H1 (cell line): ENCODE data around the gene TECPR2. TPM values are rescaled to one million over a fixed set of nuclear protein-coding genes. Genes with fewer than 3 reads are reported as not detected.

Experiments used
- CTCF ChIA-PET: fragments of 300-600 bp; sonication (Branson Sonifier 250); formaldehyde crosslinking; loops from one replicate; lab custom pipeline; 2021; ENCODE audit not compliant: partially characterized antibody; lab: Charles Lee
- POLR2A ChIA-PET: fragments of 300-600 bp; sonication (Branson Sonifier 250); formaldehyde crosslinking; loops from one replicate; lab custom pipeline; 2021; ENCODE audit warnings: inconsistent platforms; ENCODE audit not compliant: partially characterized antibody; lab: Charles Lee
- DNase-seq, 2 experiments: peaks; one replicate each; pipeline versions ENCODE4 v3.0.0 to v3.0.0-alpha.2; 2010 to 2022; ENCODE audit warnings: low spot score in 2 of 2, low read depth in 1 of 2, mixed read lengths in 1 of 2
- FAIRE-seq: peaks from 2 replicates; lab custom pipeline; 2011; peaks lifted over from hg19 to GRCh38; lab: Jason Lieb, UNC
- H2AFZ ChIP-seq: 2 replicates; pipeline ENCODE4 v1.8.1; 2012; ENCODE audit warnings: low read length, inconsistent platforms
- H2AK5ac ChIP-seq: 2 replicates; pipeline ENCODE4 v1.6.1; 2013; ENCODE audit warnings: low read depth, low read length
- H2BK120ac ChIP-seq: replicated peaks from 2 replicates; pipeline ENCODE3; 2013; ENCODE audit warnings: low read depth, low read length, inconsistent platforms
- H2BK12ac ChIP-seq: 2 replicates; pipeline ENCODE4 v1.6.1; 2013; ENCODE audit warnings: low read depth, low read length
- H2BK15ac ChIP-seq: 2 replicates; pipeline ENCODE4 v1.6.1; 2013; ENCODE audit warnings: low read length
- H2BK20ac ChIP-seq: 2 replicates; pipeline ENCODE4 v1.6.1; 2013; ENCODE audit warnings: low read length
- H2BK5ac ChIP-seq: 2 replicates; pipeline ENCODE4 v1.6.1; 2013; ENCODE audit warnings: low read depth, low read length
- H3K14ac ChIP-seq: 2 replicates; pipeline ENCODE4 v1.6.1; 2013; ENCODE audit warnings: inconsistent platforms; ENCODE audit not compliant: insufficient read length
- H3K18ac ChIP-seq: 2 replicates; pipeline ENCODE4 v1.6.1; 2013; ENCODE audit warnings: low read length; ENCODE audit errors: extremely low read depth
- H3K23ac ChIP-seq: 2 replicates; pipeline ENCODE4 v1.6.1; 2013; ENCODE audit warnings: inconsistent platforms; ENCODE audit not compliant: insufficient read length
- H3K23me2 ChIP-seq: 2 replicates; pipeline ENCODE4 v1.6.1; 2013; ENCODE audit warnings: low read depth, low read length
- H3K27ac ChIP-seq: 2 replicates; pipeline ENCODE4 v1.6.1; 2011; ENCODE audit warnings: low read depth, low read length, inconsistent platforms
- H3K27me3 ChIP-seq, 4 experiments: replicated peaks in 1 of 4; 1 replicate in 1 of 4; 2 replicates in 3 of 4; pipeline versions ENCODE4 v1.6.1 to v1.8.1; 2011 to 2013; ENCODE audit warnings: low read length in 3 of 4, mild to moderate bottlenecking in 3 of 4, inconsistent platforms in 2 of 4, mixed read lengths in 2 of 4, moderate library complexity in 1 of 4; ENCODE audit not compliant: control insufficient read depth in 3 of 4, insufficient read depth in 3 of 4; ENCODE audit errors: extremely low read depth in 1 of 4
- H3K36me3 ChIP-seq, 4 experiments: 2 replicates each; pipeline versions ENCODE4 v1.6.1 to v1.8.1; 2011 to 2013; ENCODE audit warnings: mild to moderate bottlenecking in 4 of 4, low read length in 3 of 4, moderate library complexity in 2 of 4, control low read depth in 1 of 4, inconsistent platforms in 1 of 4; ENCODE audit not compliant: insufficient read depth in 4 of 4, control insufficient read depth in 2 of 4
- H3K4ac ChIP-seq: replicated peaks from 2 replicates; pipeline ENCODE3; 2013; ENCODE audit warnings: low read length, low read depth, mixed read lengths, inconsistent platforms; ENCODE audit not compliant: insufficient read length
- H3K4me1 ChIP-seq, 4 experiments: replicated peaks in 1 of 4; 1 replicate in 1 of 4; 2 replicates in 3 of 4; pipeline versions ENCODE4 v1.6.1 to v1.8.1; 2011 to 2013; ENCODE audit warnings: low read length in 3 of 4, inconsistent platforms in 2 of 4, mixed read lengths in 1 of 4; ENCODE audit not compliant: insufficient read depth in 4 of 4, control insufficient read depth in 3 of 4
- H3K4me2 ChIP-seq, 2 experiments: 2 replicates each; pipeline versions ENCODE4 v1.6.1 to v1.8.1; 2011 to 2013; ENCODE audit warnings: low read depth in 2 of 2, low read length in 2 of 2, control low read depth in 1 of 2, inconsistent platforms in 1 of 2, mild to moderate bottlenecking in 1 of 2; ENCODE audit not compliant: insufficient read depth in 1 of 2
- H3K4me3 ChIP-seq, 4 experiments: fragments of 200-600, 300-600 bp in 1 of 4; sonication (generic), shearing (Covaris generic), sonication (Bioruptor Twin) in 1 of 4; 2 replicates each; pipeline versions ENCODE4 v1.5.1 to v1.8.1; 2011 to 2016; ENCODE audit warnings: low read length in 4 of 4, low read depth in 3 of 4, control low read depth in 2 of 4, inconsistent platforms in 2 of 4, mild to moderate bottlenecking in 2 of 4, mixed read lengths in 1 of 4, moderate library complexity in 1 of 4; ENCODE audit not compliant: insufficient read depth in 2 of 4; ENCODE audit errors: extremely low read depth in 1 of 4
- H3K56ac ChIP-seq: replicated peaks from 2 replicates; pipeline ENCODE3; 2013; ENCODE audit warnings: low read depth, mild to moderate bottlenecking, mixed read lengths, low read length, inconsistent platforms; ENCODE audit not compliant: insufficient read length
- H3K79me1 ChIP-seq: 2 replicates; pipeline ENCODE4 v1.6.1; 2013; ENCODE audit warnings: low read depth, low read length, control low read depth
- H3K79me2 ChIP-seq, 2 experiments: 2 replicates each; pipeline versions ENCODE4 v1.6.1 to v1.8.1; 2012 to 2013; ENCODE audit warnings: low read length in 2 of 2, mild to moderate bottlenecking in 2 of 2, inconsistent platforms in 1 of 2; ENCODE audit not compliant: insufficient read depth in 2 of 2, control insufficient read depth in 1 of 2
- H3K9ac ChIP-seq, 4 experiments: replicated peaks in 1 of 4; 1 replicate in 1 of 4; 2 replicates in 3 of 4; pipeline versions ENCODE4 v1.6.1 to v1.8.1; 2011 to 2013; ENCODE audit warnings: low read depth in 3 of 4, low read length in 3 of 4, control low read depth in 2 of 4, mild to moderate bottlenecking in 2 of 4, moderate library complexity in 2 of 4, inconsistent platforms in 1 of 4; ENCODE audit errors: extremely low read depth in 1 of 4
- H3K9me3 ChIP-seq, 2 experiments: 2 replicates each; pipeline versions ENCODE4 v1.6.1 to v1.8.1; 2012 to 2013; ENCODE audit warnings: mild to moderate bottlenecking in 2 of 2, moderate library complexity in 2 of 2, control low read depth in 1 of 2, inconsistent platforms in 1 of 2, low read depth in 1 of 2, low read length in 1 of 2, mixed read lengths in 1 of 2; ENCODE audit not compliant: insufficient read depth in 2 of 2
- H4K20me1 ChIP-seq, 2 experiments: replicated peaks in 1 of 2; 2 replicates each; pipeline versions ENCODE3 to v1.8.1; 2011 to 2013; ENCODE audit warnings: inconsistent platforms in 2 of 2, low read length in 2 of 2, mild to moderate bottlenecking in 1 of 2; ENCODE audit not compliant: insufficient read depth in 2 of 2, control insufficient read depth in 1 of 2
- H4K5ac ChIP-seq: 2 replicates; pipeline ENCODE4 v1.6.1; 2013; ENCODE audit warnings: low read length, low read depth, mixed read lengths, inconsistent platforms; ENCODE audit not compliant: insufficient read length
- H4K8ac ChIP-seq: 2 replicates; pipeline ENCODE4 v1.8.0; 2013; ENCODE audit warnings: mild to moderate bottlenecking, moderate library complexity, low read length, inconsistent platforms; ENCODE audit not compliant: insufficient read depth; ENCODE audit errors: extremely low read depth
- H4K91ac ChIP-seq: replicated peaks from 2 replicates; pipeline ENCODE3; 2013; ENCODE audit warnings: low read length, mixed read lengths, inconsistent platforms; ENCODE audit not compliant: insufficient read length
- CEBPB ChIP-seq: IDR thresholded peaks from 2 replicates; pipeline ENCODE4 v1.6.1; 2012; ENCODE audit warnings: low read depth, low read length
- RXRA ChIP-seq: IDR thresholded peaks from 2 replicates; pipeline ENCODE4 v1.6.1; 2011; ENCODE audit warnings: low read depth, mild to moderate bottlenecking, low read length, moderate library complexity; ENCODE audit not compliant: insufficient read depth
- TAF1 ChIP-seq: IDR thresholded peaks from 2 replicates; pipeline ENCODE4 v1.6.1; 2011; ENCODE audit warnings: mild to moderate bottlenecking, low read depth, low read length
- polyA plus RNA-seq, 7 experiments: library from polyadenylated mRNA; depleted of rRNA in 3 of 7; stranded (reverse) in 5 of 7; unstranded in 2 of 7; fragments of >200 nt in 5 of 7; fragments of 200-250 nt in 2 of 7; gene quantifications; 1 replicate in 5 of 7; 2 replicates in 1 of 7; 4 replicates in 1 of 7; pipeline versions ENCODE4 v1.2.1 to v1.2.3, GENCODE V29; 2011 to 2013; ENCODE audit warnings: missing spikeins in 2 of 7, mixed read lengths in 2 of 7
- total RNA-seq: library from RNA; stranded (reverse); fragmentation: NEBNext Ultra II Directional; extraction: Animal tissue kit (Norgen Biotek cat#: 25700); gene quantifications from 2 replicates; pipeline ENCODE4 v1.2.1, GENCODE V29; 2021

Gene TECPR2
- total and polyA plus RNA-seq, 2 of the 8 experiments (the other 6 are each of a cell fraction or from before 2014, with no cell fraction given) = 6.8 to 19.4 TPM

DNA sequence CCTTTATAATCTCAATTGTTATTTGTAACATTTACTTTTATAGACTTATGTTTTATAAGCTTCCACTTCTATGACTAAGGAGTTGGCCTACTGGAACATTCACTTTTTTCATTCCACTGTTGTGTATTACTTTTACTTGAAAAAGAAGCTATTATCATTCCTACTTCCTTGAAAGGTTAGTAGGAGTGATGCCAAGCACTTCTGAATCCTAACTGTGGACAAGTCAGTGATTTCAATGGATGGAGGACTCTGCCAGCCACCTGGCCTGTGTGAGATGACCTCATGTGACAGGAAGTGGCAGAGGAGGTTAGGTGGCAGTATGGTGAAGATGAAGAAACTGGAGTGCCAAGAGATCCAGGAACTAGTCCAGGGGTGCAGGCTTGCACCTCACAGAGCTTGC is 46.0 kb downstream of the TECPR2 start:
- no peaks in the 10 kb centered on the region for H3K79me2 ChIP-seq
- H3K4me2 ChIP-seq = no peak overlapping the region
- no peaks in the 10 kb centered on the region; the same call in 1 of the 2 replicates for H3K23me2 ChIP-seq
- no peaks in the 10 kb centered on the region for H3K79me1 ChIP-seq
- H4K8ac ChIP-seq = no peak overlapping the region
- peak overlapping the region; percentile 84 for H4K91ac ChIP-seq
- H4K5ac ChIP-seq = peak overlapping the region; percentile 48
- H3K27ac ChIP-seq = no peak overlapping the region
- H3K36me3 ChIP-seq = no peaks in the 10 kb centered on the region; a peak in 1 of 8 replicates
- H2BK12ac ChIP-seq = peak overlapping the region; percentile 96; the same call in 1 of the 2 replicates
- CTCF ChIA-PET = interaction anchor here (0.6 to 1.3 kb wide), 4 partner anchors 10 to 107 kb away, joined by 3 to 5 read pairs (median 4); no protein-coding TSS in a partner anchor
- H3K9ac ChIP-seq = no peak overlapping the region
- no peak overlapping the region for H3K23ac ChIP-seq
- peak overlapping the region; percentile 47 for H2BK120ac ChIP-seq
- DNase-seq = no peak
- H3K4me1 ChIP-seq = peaks cover 4 to 9% (median 7%) of the 10 kb centered on the region in 4 experiments
- no peak overlapping the region for H3K56ac ChIP-seq
- FAIRE-seq = no peak
- H3K14ac ChIP-seq = no peak overlapping the region
- H3K18ac ChIP-seq = peak overlapping the region; percentile 91; the same call in 1 of the 2 replicates
- TF ChIP-seq RXRA = no peak
- no peak for TF ChIP-seq CEBPB
- no peak for TF ChIP-seq TAF1
- TF ChIP-seq, all 59 proteins: peak for 0
- no peak overlapping the region for H3K4me3 ChIP-seq
- H2AK5ac ChIP-seq = peak overlapping the region; percentile 95
- no peaks in the 10 kb centered on the region for H3K9me3 ChIP-seq
- peak overlapping the region; percentile 91 for H2BK5ac ChIP-seq
- peak overlapping the region; percentile 83; the same call in 1 of the 2 replicates for H2BK20ac ChIP-seq
- POLR2A ChIA-PET = interaction anchor here (1.1 to 1.3 kb wide), 3 partner anchors 10 to 23 kb away, joined by 3 read pairs; no protein-coding TSS in a partner anchor
- no peaks in the 10 kb centered on the region for H3K27me3 ChIP-seq
- H2BK15ac ChIP-seq = no peak overlapping the region
- no peaks in the 10 kb centered on the region for H4K20me1 ChIP-seq
- peak overlapping the region; percentile 97 for H3K4ac ChIP-seq
- no peak overlapping the region for H2AFZ ChIP-seq
